ENCODE measurements around the gene PHTF1.

Gene PHTF1

GRCh38 chr1:113692824-113693431 is 66.4 kb downstream of the PHTF1 start:
- TF ChIP-seq ZBTB7A (IDR thresholded peaks at IDR 0.05; ENCODE audit: low read depth), result no peak

DNA sequence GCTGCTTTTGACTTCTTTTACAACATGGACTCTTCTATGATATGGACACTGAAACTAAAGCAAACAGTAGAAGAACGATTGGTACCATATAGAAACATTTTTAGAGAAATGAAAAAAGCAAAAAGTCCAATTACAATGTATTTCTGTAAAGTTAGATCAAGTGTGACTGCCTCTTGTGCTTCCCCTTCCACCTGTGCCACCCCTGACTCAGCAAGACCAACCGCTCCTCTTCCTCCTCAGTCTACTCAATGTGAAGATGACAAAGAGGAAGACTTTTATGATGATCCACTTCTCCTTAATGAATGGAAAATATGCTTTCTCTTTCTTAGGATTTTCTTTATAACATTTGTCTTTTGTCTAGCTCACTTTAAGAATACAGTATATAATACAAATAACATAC is 66.9 kb downstream of the PHTF1 start:
- TF ChIP-seq, protein P1, sequence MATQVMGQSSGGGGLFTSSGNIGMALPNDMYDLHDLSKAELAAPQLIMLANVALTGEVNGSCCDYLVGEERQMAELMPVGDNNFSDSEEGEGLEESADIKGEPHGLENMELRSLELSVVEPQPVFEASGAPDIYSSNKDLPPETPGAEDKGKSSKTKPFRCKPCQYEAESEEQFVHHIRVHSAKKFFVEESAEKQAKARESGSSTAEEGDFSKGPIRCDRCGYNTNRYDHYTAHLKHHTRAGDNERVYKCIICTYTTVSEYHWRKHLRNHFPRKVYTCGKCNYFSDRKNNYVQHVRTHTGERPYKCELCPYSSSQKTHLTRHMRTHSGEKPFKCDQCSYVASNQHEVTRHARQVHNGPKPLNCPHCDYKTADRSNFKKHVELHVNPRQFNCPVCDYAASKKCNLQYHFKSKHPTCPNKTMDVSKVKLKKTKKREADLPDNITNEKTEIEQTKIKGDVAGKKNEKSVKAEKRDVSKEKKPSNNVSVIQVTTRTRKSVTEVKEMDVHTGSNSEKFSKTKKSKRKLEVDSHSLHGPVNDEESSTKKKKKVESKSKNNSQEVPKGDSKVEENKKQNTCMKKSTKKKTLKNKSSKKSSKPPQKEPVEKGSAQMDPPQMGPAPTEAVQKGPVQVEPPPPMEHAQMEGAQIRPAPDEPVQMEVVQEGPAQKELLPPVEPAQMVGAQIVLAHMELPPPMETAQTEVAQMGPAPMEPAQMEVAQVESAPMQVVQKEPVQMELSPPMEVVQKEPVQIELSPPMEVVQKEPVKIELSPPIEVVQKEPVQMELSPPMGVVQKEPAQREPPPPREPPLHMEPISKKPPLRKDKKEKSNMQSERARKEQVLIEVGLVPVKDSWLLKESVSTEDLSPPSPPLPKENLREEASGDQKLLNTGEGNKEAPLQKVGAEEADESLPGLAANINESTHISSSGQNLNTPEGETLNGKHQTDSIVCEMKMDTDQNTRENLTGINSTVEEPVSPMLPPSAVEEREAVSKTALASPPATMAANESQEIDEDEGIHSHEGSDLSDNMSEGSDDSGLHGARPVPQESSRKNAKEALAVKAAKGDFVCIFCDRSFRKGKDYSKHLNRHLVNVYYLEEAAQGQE (IDR thresholded peaks at IDR 0.05; ENCODE audit: low read depth), result no peak
- TF ChIP-seq FOXM1 (IDR thresholded peaks at IDR 0.05; ENCODE audit: borderline replicate concordance, low read depth) (no peak), EP300 (IDR thresholded peaks at IDR 0.05; ENCODE audit: borderline replicate concordance) (no peak), NFIC (IDR thresholded peaks at IDR 0.05) (no peak), ZBTB7A (IDR thresholded peaks at IDR 0.05; ENCODE audit: low read depth) (no peak), RAD21 (IDR thresholded peaks at IDR 0.05; ENCODE audit: low read depth) (no peak), CEBPB (IDR thresholded peaks at IDR 0.05) (no peak), MAX (IDR thresholded peaks at IDR 0.05) (no peak), EGR1 (IDR thresholded peaks at IDR 0.05) (no peak)

DNA sequence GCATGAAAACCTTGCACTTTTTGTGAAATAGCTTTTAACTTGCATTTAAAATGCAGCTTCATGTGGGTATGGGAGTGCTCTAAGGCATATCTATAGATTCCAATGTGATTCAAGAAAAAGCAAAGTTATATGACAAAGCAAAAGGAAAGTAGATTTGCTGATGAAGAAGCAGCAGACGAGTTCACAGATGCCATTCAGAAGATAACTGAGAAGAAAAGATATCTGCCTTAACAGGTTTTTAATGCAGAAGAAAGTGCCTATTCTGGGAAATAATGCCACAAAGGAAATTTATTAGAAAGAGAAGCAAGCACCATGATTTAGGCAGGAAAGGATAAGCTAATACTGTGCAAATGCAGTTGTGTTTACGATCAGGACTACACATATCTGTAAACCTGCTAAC is 68.1 kb downstream of the PHTF1 start:
- TF ChIP-seq CEBPB (IDR thresholded peaks at IDR 0.05) (no peak), EGR1 (IDR thresholded peaks at IDR 0.05) (no peak), YY1 (IDR thresholded peaks at IDR 0.05; ENCODE audit: low read depth) (no peak), TEAD4 (IDR thresholded peaks at IDR 0.05) (no peak), FOXM1 (IDR thresholded peaks at IDR 0.05; ENCODE audit: borderline replicate concordance, low read depth) (no peak), EP300 (IDR thresholded peaks at IDR 0.05; ENCODE audit: borderline replicate concordance) (no peak), TAF1 (IDR thresholded peaks at IDR 0.05; ENCODE audit: low read depth) (no peak), RAD21 (IDR thresholded peaks at IDR 0.05; ENCODE audit: low read depth) (no peak), MAX (IDR thresholded peaks at IDR 0.05) (no peak), TCF12 (IDR thresholded peaks at IDR 0.05; ENCODE audit: low read depth) (no peak), CREB1 (IDR thresholded peaks at IDR 0.05; ENCODE audit: low read depth) (no peak), ZBTB7A (IDR thresholded peaks at IDR 0.05; ENCODE audit: low read depth) (no peak), NFIC (IDR thresholded peaks at IDR 0.05) (no peak)
- TF ChIP-seq, protein P1 (IDR thresholded peaks at IDR 0.05; ENCODE audit: low read depth), result no peak

DNA sequence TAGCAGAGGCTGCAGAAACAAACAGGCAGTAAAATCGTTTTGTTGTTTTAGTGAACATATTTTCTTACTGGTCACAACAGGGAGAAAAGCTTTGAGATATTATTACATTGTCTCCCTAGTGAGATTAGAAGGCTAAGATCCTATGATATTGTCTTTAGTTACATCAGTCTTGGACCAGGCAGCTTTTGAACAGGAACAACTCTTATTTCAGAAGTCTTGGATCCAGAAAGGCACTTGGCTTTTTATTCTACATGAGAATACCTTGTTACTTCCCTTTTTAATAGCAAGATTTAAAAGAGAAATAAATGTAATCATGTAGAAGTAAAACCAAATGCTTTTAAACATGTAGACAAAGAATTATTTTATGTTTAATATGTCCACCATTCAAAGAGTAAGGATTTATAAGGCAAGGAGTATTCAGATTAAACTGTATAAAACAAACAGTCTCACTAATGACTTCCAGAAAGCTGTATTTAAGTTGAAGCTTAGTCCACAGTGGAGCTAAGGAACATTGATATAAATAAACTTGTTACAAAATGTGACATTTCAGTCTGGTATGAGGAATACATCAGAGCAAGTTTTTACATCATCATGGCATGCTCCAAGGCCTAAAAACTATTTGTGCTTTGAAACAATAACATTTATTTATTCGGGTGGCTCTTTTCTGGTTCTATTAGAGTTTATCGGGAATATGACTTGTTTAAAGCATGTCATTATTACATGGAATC is 72.2 kb downstream of the PHTF1 start:
- no peak for TF ChIP-seq TEAD4 (IDR thresholded peaks at IDR 0.05)
- TF ChIP-seq FOXM1 (IDR thresholded peaks at IDR 0.05; ENCODE audit: borderline replicate concordance, low read depth), result no peak
- no peak for TF ChIP-seq RAD21 (IDR thresholded peaks at IDR 0.05; ENCODE audit: low read depth)
- TF ChIP-seq MAX (IDR thresholded peaks at IDR 0.05), result no peak
- no peak for TF ChIP-seq CREB1 (IDR thresholded peaks at IDR 0.05; ENCODE audit: low read depth)
- TF ChIP-seq USF1 (IDR thresholded peaks at IDR 0.05), result no peak
- TF ChIP-seq EGR1 (IDR thresholded peaks at IDR 0.05), result no peak

- TF ChIP-seq, protein P1 (IDR thresholded peaks at IDR 0.05; ENCODE audit: low read depth), result no peak
- TF ChIP-seq EGR1 (IDR thresholded peaks at IDR 0.05) (no peak), EP300 (IDR thresholded peaks at IDR 0.05; ENCODE audit: borderline replicate concordance) (no peak), TCF12 (IDR thresholded peaks at IDR 0.05; ENCODE audit: low read depth) (no peak), TAF1 (IDR thresholded peaks at IDR 0.05; ENCODE audit: low read depth) (no peak), NFIC (IDR thresholded peaks at IDR 0.05) (no peak), MAX (IDR thresholded peaks at IDR 0.05) (no peak), CREB1 (IDR thresholded peaks at IDR 0.05; ENCODE audit: low read depth) (no peak), TEAD4 (IDR thresholded peaks at IDR 0.05) (no peak), USF1 (IDR thresholded peaks at IDR 0.05) (no peak)
These were observed 75.1 kb downstream of the PHTF1 start for GRCh38 chr1:113684153-113684541.
